ENCODE results near the gene RNF44.
A peak's percentile ranks its signal among the peaks of the same experiment; 100 is the strongest.
"Not testable (repeated sequence)": the region's sequence is repeated elsewhere in the genome, so short reads cannot be mapped to it uniquely, and the experiment has no call there.

Gene RNF44

GRCh38 chr5:176515396-176515795 lies 21.8 kb downstream of the RNF44 start:
- DNase-seq, result no peak

DNA sequence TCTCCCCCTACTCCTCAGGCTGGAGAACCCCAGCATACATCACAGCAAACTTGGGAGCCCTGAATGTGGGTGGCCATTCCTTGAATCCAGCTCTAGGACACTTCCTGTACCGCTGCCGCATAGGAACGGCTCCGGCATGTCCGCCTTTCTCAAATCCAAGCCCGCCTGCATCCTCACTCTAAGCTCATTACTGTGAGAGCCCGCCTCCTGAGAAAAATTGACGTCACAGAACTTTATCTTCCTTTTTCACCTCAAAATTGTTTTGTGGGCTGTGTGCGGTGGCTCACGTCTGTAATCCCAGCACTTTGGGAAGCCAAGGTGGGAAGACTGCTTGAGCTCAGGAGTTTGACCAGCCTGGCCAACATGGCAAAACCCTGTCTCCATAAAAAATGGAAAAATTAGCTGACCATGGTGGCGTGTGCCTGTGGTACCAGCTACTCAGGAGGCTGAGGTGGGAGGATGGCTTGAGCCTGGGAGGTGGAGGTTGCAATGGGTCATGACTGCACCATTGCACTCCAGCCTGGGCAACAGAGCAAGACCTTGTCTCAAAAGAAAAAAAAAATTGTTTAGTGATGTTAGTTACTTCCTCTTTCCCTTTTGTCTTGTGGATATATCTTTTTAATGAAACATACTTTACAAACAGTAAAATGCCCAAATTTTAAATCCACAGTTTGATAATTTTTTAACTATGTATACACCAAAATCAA lies 22.8 kb downstream of the RNF44 start:
- DNase-seq, result no peak

DNA sequence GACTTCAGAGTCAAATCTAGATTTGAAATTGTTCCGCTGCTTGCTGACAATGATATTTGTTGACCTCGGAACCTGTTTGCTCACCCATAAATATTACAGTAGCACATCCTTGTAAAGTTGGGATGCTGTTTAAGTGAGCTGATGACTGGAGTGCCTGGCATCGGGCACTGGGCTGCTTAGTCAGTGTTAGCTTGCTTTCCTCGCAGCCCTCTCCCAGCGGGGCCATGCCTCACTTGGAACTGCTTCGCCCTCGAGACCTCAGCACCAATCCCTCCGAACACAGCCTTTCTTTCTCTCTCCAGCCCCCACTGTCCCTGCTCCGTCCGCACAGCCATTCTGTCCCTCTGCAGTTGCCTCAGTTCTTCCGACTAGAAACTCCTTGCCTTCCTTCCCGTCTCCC lies 23.4 kb downstream of the RNF44 start:
- no peak for DNase-seq

DNA sequence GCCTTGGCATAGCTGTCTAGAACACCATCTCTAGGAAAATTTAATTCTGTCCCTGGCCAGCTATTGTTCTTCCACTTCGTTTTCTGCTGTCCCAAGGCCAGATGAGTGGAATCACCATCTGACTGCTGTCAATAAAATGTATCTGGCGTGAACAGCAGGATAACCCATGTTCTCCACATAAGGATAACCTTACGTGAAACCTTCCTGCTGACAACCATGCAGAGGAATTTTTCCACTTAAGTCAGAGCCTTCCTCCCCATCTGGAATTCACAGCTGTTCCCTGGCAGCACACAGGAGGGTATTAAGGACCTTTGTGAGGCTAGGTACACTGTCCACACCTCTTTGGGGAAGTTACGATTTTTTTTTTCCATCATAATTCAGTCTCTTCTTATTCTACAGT lies 28.6 kb downstream of the RNF44 start:
- DNase-seq, result no peak

DNA sequence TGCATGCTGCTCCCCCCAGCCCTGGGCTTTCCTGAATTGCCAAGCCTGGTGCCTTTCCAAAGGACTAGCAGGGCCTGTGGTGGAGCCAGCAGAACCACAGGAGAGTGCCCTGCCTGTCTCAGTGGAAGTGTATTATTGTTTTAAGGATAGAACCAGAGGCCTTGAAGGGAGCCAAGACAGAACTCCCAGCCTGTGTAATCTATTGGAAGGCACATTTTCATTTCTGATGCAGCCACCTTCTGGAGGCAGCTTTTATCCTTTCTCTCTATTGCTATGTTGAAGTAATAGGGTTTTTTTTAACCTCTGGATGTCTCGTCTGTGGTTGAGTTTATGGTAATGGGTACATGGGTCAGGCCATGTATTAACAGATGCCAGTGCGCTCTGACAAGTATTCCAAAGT lies 29.3 kb downstream of the RNF44 start:
- no peak for DNase-seq

- DNase-seq, result no peak
These were observed 33.7 kb downstream of the RNF44 start for GRCh38 chr5:176503496-176503895.

- no peak for DNase-seq
These were observed 35.9 kb downstream of the RNF44 start for GRCh38 chr5:176501333-176501732.

DNA sequence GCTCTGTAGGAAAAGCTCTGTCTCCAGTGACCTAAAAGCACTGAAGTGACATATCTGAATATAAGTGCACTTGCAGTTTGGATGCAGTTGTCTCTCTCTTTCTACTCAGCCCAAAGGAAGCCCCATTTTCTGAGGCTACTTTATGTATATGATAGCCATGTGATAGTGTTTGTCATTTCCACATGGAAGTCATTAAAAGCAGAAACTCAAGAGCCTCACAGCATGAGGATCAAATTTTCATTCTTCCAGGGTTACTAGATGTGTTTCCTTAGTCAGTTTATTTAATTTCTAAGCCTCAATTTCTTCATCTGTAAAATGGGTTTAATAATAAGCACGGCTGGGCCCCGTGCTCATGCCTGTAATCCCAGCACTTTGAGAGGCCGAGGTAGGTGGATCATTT lies 36.7 kb downstream of the RNF44 start:
- no peak for DNase-seq

DNA sequence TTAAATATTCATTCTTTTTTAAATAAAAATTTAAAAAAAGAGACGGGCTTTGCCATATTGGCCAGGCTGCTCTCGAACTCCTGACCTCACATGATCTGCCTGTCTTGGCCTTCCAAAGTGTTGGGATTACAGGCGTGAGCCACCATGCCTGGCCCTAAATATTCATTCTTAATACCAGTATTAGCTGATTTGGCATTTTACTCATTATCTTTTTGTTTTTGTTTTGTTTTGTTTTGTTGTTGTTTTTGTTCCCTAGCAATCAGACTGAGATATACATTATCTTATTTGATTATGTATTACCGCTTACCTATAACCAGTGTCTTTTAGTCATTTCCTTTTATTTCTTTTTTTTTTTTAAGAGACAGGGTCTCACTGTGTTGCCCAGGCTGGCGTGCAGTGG lies 37.9 kb downstream of the RNF44 start:
- no peak for DNase-seq

GRCh38 chr5:176497852-176498251 lies 39.4 kb downstream of the RNF44 start:
- DNase-seq, result no peak

GRCh38 chr5:176492431-176492830 lies 44.8 kb downstream of the RNF44 start:
- DNase-seq, result no peak

GRCh38 chr5:176491901-176492300 lies 45.3 kb downstream of the RNF44 start:
- no peak for DNase-seq

- no peak for DNase-seq
These were observed 46.1 kb downstream of the RNF44 start for GRCh38 chr5:176491101-176491502.

DNA sequence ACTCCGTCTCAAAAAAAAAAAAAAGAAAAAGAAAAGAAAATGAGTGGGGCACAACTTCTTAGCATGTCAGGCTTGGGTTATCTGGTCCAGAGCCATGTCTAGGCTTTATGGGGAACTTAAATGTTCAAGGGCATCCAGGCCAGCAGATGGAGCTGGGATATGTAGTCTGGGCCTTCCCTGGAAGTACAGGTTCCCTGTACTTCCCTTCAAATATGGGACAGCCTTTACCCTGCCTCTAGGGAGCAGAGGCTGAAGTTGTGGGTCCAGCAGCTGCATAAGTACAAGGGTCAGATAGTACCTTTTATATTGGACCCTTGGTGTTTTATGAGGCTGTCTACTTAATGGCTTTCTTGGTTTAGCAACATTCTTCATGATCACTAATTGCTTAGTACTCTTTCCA lies 46.9 kb downstream of the RNF44 start:
- DNase-seq, result no peak

DNA sequence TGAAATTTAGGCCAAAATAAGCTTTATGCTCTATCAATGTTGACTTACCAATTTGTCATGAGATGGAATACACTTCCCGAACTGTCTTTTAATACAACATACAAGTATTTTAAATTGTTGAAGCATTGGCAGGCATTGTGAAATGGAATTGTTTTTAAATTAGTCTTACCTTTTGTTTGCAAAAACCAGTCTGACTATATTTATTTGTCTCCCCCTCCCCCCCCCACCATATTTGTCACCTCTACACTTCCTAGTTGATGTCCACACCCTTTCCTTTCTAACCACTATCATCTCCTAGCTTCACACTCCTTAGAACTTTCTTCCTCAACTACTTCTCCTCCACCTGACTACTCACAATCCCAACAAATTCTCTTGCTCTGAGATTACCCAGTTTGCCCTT lies 48.1 kb downstream of the RNF44 start:
- peak in 1 of 2 donors; percentile 8 for DNase-seq

DNA sequence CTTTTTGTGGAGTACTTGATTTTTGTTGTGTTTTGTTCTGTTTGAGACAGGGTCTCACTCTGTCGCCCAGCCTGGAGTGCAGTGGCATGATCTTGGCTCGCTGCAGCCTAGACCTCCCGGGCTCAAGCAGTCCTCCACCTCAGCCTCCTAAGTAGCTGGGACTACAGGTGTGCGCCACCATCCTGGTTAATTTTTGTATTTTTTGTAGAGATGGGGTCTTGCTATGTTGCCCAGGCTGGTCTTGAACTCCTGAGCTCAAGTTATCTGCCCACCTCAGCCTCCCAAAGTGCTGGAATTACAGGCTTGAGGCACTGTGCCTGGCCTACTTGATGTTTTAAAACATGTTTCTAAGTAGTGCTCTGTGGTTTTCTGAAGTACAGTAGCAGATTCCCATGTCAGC lies 50.0 kb downstream of the RNF44 start:
- not testable (repeated sequence) for DNase-seq

DNA sequence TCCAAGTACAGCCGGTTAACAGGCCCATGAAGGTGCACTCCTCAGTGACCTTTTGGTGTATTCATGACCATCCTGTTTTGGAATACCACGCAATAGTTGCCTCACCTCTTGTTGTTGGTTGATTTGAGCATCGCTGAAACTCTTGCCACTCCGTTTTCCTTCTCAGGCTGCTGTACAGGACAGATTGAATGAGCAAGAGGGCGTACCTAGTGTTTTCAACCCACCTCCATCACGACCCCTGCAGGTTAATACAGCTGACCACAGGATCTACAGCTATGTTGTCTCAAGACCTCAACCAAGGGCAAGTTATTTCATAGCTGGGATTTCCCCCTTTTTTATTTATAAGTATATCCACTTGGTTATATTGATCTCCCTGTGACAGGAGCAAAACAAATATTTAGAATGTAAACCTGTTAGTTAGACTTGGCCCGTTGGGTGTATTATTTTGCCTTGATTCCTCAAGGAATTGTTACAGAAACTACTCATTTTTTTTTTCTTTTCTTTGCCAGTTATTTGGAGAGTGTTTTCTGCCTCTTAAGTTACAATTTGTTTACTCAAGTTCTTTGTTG lies 50.9 kb downstream of the RNF44 start:
- DNase-seq, result no peak

DNA sequence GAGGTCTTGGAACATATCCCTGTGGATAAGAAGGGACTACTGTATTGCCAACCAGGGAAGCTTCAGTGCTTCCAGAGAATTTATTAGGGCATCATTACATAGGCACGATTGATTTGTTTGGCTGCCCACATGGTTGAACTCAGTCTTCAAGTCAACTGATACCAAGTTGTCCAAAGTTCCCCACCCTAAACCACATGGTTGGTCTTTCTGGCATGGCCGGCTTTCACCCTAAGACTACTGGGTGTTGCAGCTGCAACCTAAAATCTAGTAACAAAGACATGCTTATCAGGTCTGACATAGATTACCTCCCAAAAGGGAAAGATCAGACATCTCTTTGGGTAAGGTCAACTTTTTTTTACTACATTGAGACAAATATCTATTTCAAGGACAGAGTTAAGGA lies 52.0 kb downstream of the RNF44 start:
- DNase-seq, result no peak

GRCh38 chr5:176481711-176482110 lies 55.5 kb downstream of the RNF44 start:
- no peak for DNase-seq
